GM12878 (cell line): Measurements from ENCODE around the gene EPN1. TPM values are rescaled to one million over a fixed set of nuclear protein-coding genes. Genes with fewer than 3 reads are reported as not detected.

Source experiments
- ATAC-seq: fragments of 200-7000 bp; cut with Tn5 transposase; 3 replicates; pipeline ENCODE4 v1.9.1; 2020; ENCODE audit warnings: mild to moderate bottlenecking, moderate library complexity
- BruUV-seq: library from RNA; stranded (reverse); fragments of 400-500 nt; replicated peaks from 2 replicates; lab custom pipeline; 2021; lab: Mats Ljungman, UMichigan
- CTCF ChIA-PET: fragments of 300-600 bp; sonication (Branson Sonifier 250); formaldehyde crosslinking; extraction: SDS; loops from one replicate; lab custom pipeline; 2021; ENCODE audit warnings: inconsistent platforms; lab: Yijun Ruan, JAX
- POLR2A ChIA-PET: fragments of 350-600 bp; formaldehyde crosslinking; extraction: SDS; loops from one replicate; lab custom pipeline; 2021; ENCODE audit warnings: inconsistent platforms; lab: Charles Lee
- RAD21 ChIA-PET: fragments of 300-600 bp; sonication (Branson Sonifier 250); formaldehyde crosslinking; loops from one replicate; lab custom pipeline; 2023; ENCODE audit warnings: antibody characterized with exemption; ENCODE audit not compliant: unreplicated experiment; lab: Charles Lee
- SMC1A ChIA-PET: fragments of 300-600 bp; sonication (Branson Sonifier 250); formaldehyde crosslinking; loops from one replicate; lab custom pipeline; 2023; ENCODE audit not compliant: unreplicated experiment, uncharacterized antibody; lab: Charles Lee
- DNase-seq: peaks from one replicate; pipeline ENCODE4 v3.0.0-alpha.2; 2011; ENCODE audit warnings: low read depth, low spot score
- FAIRE-seq: peaks from 3 replicates; lab custom pipeline; 2011; peaks lifted over from hg19 to GRCh38; lab: Jason Lieb, UNC
- H2AFZ ChIP-seq: 2 replicates; pipeline ENCODE4 v1.6.0; 2011; ENCODE audit warnings: low read depth, low read length, control low read depth; ENCODE audit not compliant: control insufficient read depth
- H3K27ac ChIP-seq: 2 replicates; pipeline ENCODE4 v1.5.1; 2011; ENCODE audit warnings: control low read depth; ENCODE audit not compliant: control insufficient read depth, insufficient read depth
- H3K27me3 ChIP-seq, 2 experiments: replicated peaks in 1 of 2; 2 replicates each; pipeline versions ENCODE4 v1.6.0 to v1.6.1; 2011; ENCODE audit warnings: low read length in 1 of 2; ENCODE audit not compliant: control insufficient read depth in 2 of 2, insufficient read depth in 2 of 2
- H3K36me3 ChIP-seq, 2 experiments: 2 replicates each; pipeline ENCODE4 v1.5.1; 2011; ENCODE audit warnings: low read length in 1 of 2; ENCODE audit not compliant: control insufficient read depth in 2 of 2, insufficient read depth in 2 of 2
- H3K4me1 ChIP-seq: 2 replicates; pipeline ENCODE4 v1.6.1; 2011; ENCODE audit warnings: mild to moderate bottlenecking, low read length, moderate library complexity, mixed read lengths; ENCODE audit not compliant: control insufficient read depth, insufficient read depth
- H3K4me2 ChIP-seq: 2 replicates; pipeline ENCODE4 v1.6.0; 2011; ENCODE audit warnings: control low read depth; ENCODE audit not compliant: control insufficient read depth, insufficient read depth
- H3K4me3 ChIP-seq: fragments of 200-600 bp; sonication (generic); 2 replicates; pipeline ENCODE4 v1.5.1; 2016
- H3K79me2 ChIP-seq: 2 replicates; pipeline ENCODE4 v1.6.0; 2011; ENCODE audit warnings: low read length; ENCODE audit not compliant: control insufficient read depth, insufficient read depth
- H3K9ac ChIP-seq: 2 replicates; pipeline ENCODE4 v1.8.0; 2011; ENCODE audit warnings: low read length, control low read depth, mixed read lengths; ENCODE audit not compliant: control insufficient read depth, insufficient read depth
- H3K9me3 ChIP-seq: replicated peaks from 3 replicates; pipeline ENCODE4 v1.5.1; 2011; ENCODE audit warnings: mild to moderate bottlenecking, low read length; ENCODE audit not compliant: control insufficient read depth, insufficient read depth
- H4K20me1 ChIP-seq: 2 replicates; pipeline ENCODE4 v1.6.0; 2011; ENCODE audit not compliant: control insufficient read depth, insufficient read depth
- DPF2 ChIP-seq: fragments of 450-650 bp; IDR thresholded peaks from 2 replicates; pipeline ENCODE4 v1.6.1; 2017; ENCODE audit warnings: mild to moderate bottlenecking
- EP300 ChIP-seq, 2 experiments: fragments of 150-350 bp in 1 of 2; IDR thresholded peaks; 2 replicates each; pipeline ENCODE4 v1.6.1; 2011 to 2012; ENCODE audit warnings: low read depth in 2 of 2, low read length in 2 of 2, borderline replicate concordance in 1 of 2, improper control_type of control experiment in 1 of 2, inconsistent platforms in 1 of 2; ENCODE audit not compliant: control insufficient read depth in 1 of 2
- IKZF1 ChIP-seq: fragments of 450-650 bp; conservative IDR thresholded peaks from 2 replicates; pipeline ENCODE4 v1.6.1; 2017; ENCODE audit warnings: antibody characterized with exemption, mild to moderate bottlenecking
- JUND ChIP-seq: IDR thresholded peaks from 2 replicates; pipeline ENCODE4 v1.6.1; 2012; ENCODE audit warnings: low read depth, mild to moderate bottlenecking, low read length, improper control_type of control experiment, moderate library complexity
- MEF2A ChIP-seq: IDR thresholded peaks from 2 replicates; pipeline ENCODE4 v1.6.1; 2011; ENCODE audit warnings: low read depth, mild to moderate bottlenecking, low read length, moderate library complexity; ENCODE audit not compliant: insufficient read depth
- MTA3 ChIP-seq: IDR thresholded peaks from 2 replicates; pipeline ENCODE4 v1.6.1; 2012; ENCODE audit warnings: low read length, inconsistent platforms, borderline replicate concordance
- RAD21 ChIP-seq: IDR thresholded peaks from 2 replicates; pipeline ENCODE4 v1.6.1; 2011; ENCODE audit warnings: mild to moderate bottlenecking, low read depth, low read length, moderate library complexity; ENCODE audit not compliant: insufficient read depth
- RAD51 ChIP-seq: fragments of 450-650 bp; IDR thresholded peaks from 2 replicates; pipeline ENCODE4 v1.6.1; 2016; ENCODE audit warnings: moderate library complexity, mild to moderate bottlenecking, inconsistent platforms
- SPI1 ChIP-seq: IDR thresholded peaks from 2 replicates; pipeline ENCODE4 v1.6.1; 2011; ENCODE audit warnings: low read depth, mild to moderate bottlenecking, low read length, moderate library complexity, borderline replicate concordance; ENCODE audit not compliant: insufficient read depth
- SUZ12 ChIP-seq: fragments of 200-600 bp; sonication (generic); IDR thresholded peaks from one replicate; pipeline ENCODE4 v1.6.1; 2018; ENCODE audit warnings: antibody characterized with exemption, mild to moderate bottlenecking; ENCODE audit not compliant: unreplicated experiment
- ZNF384 ChIP-seq: IDR thresholded peaks from 2 replicates; pipeline ENCODE4 v1.6.1; 2012; ENCODE audit warnings: low read depth, mild to moderate bottlenecking, low read length, improper control_type of control experiment, borderline replicate concordance
- WGBS: methylation state at CpG from one replicate; pipeline ENCODE4 v1.1.6; 2016; ENCODE audit warnings: low lambda C conversion rate; ENCODE audit not compliant: insufficient replicate concordance, insufficient coverage; ENCODE audit errors: missing lambda C conversion rate; 5-methylcytosine and 5-hydroxymethylcytosine counted together
- in situ Hi-C: fragments of 300-500 bp; cut with MboI; formaldehyde crosslinking; loops from 9 replicates; pipeline ENCODE4 v1.14.3; 2018; ENCODE audit warnings: mixed read lengths
- intact Hi-C: fragments of 100-400 bp; cut with micrococcal nuclease; formaldehyde crosslinking; loops from one replicate; pipeline ENCODE4 v1.14.2; 2022; ENCODE audit not compliant: unreplicated experiment
- polyA plus RNA-seq, 11 experiments: library from polyadenylated mRNA; depleted of rRNA in 4 of 11; unstranded in 6 of 11; stranded (reverse) in 5 of 11; fragments of >200 nt; fragmentation: Nextera tagmentation in 4 of 11; fragmentation: Illumina TruSeq in 1 of 11; extraction: Ambion mirVana in 4 of 11; extraction: Trizol in 1 of 11; gene quantifications; 1 replicate in 1 of 11; 2 replicates in 10 of 11; pipeline versions ENCODE4 v1.2.1 to v1.2.3, GENCODE V29; 2011 to 2016; ENCODE audit warnings: inconsistent platforms in 2 of 11, missing spikeins in 2 of 11, low read depth in 1 of 11
- total RNA-seq, 4 experiments: library from RNA; depleted of rRNA in 3 of 4; stranded (reverse); fragments of >200 nt in 3 of 4; fragmentation: Illumina TruSeq in 1 of 4; extraction: Trizol in 1 of 4; gene quantifications; 2 replicates each; pipeline versions ENCODE4 v1.2.1 to v1.2.3, GENCODE V29; 2013 to 2021
- TF ChIP-seq, protein P1 (sequence below): fragments of 450-650 bp; formaldehyde crosslinking; IDR thresholded peaks from 2 replicates; pipeline ENCODE4 v1.4.0; 2020; ENCODE audit warnings: mild to moderate bottlenecking, moderate library complexity
- TF ChIP-seq, protein P2 (sequence below): fragments of 450-650 bp; IDR thresholded peaks from 2 replicates; pipeline ENCODE4 v1.6.1; 2017; ENCODE audit warnings: borderline replicate concordance

Gene EPN1
- total and polyA plus RNA-seq, 10 of the 15 experiments (the other 5 are each of a cell fraction or from before 2014, with no cell fraction given) = 0.11 to 88.5 (median 10.6) TPM

DNA sequence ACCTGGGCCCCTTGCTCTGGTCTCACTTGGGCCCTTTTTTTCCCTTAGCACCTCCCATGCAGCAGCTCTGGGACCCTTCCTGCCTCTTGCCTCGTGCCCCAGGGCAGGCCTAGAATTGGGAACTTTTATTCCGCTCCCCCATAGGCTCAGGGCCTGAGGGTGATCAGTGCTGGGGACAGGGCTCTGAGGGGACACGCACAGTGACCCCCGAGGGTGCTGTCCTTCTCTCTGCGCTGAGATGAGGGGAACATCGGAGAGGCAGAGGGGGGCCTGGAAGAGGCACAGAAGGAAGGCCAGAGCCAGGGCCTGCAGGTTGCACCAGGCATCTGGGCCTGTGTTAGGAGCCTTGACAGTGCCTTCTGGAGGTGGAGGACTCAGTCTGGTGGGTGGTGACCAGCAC, 10.8 kb downstream of the EPN1 start:
- 85% methylated on average over 6 of the region's 6 CpGs for WGBS
- ChIA-PET SMC1A (no interaction called here), RAD21 (no interaction called here), CTCF (no interaction called here), POLR2A (no interaction called here)
- peaks cover 12% of the 10 kb centered on the region for H3K79me2 ChIP-seq
- ATAC-seq (no peak), FAIRE-seq (no peak), DNase-seq (no peak)
- no peaks in the 10 kb centered on the region for H3K9me3 ChIP-seq
- peaks cover 12% of the 10 kb centered on the region for H4K20me1 ChIP-seq
- H3K4me2 ChIP-seq = no peak overlapping the region
- H3K9ac ChIP-seq = no peak overlapping the region
- no peak overlapping the region for H3K27ac ChIP-seq
- H3K4me1 ChIP-seq = 0 out of 2 replicates have a peak, but pooled peaks cover 3% of the 10 kb centered on the region
- peaks cover 20 to 32% of the 10 kb centered on the region in 2 experiments for H3K36me3 ChIP-seq
- no TSS peak for BruUV-seq
- intact Hi-C loops = no loop called here
- H3K27me3 ChIP-seq = no peaks in the 10 kb centered on the region
- H3K4me3 ChIP-seq = no peak overlapping the region
- in situ Hi-C loops = no loop called here
- no peak overlapping the region for H2AFZ ChIP-seq
- TF ChIP-seq JUND (no peak), ZNF384 (no peak), MTA3 (no peak), EP300 (IDR thresholded peaks at IDR 0.05; ENCODE audit: borderline replicate concordance in 1 of 2, control insufficient read depth in 1 of 2, low read depth in 2 of 2, low read length in 2 of 2) (no peak), MEF2A (no peak), RAD21 (no peak), DPF2 (no peak), SPI1 (no peak), RAD51 (no peak), SUZ12 (no peak), IKZF1 (no peak)
- TF ChIP-seq, protein P1, sequence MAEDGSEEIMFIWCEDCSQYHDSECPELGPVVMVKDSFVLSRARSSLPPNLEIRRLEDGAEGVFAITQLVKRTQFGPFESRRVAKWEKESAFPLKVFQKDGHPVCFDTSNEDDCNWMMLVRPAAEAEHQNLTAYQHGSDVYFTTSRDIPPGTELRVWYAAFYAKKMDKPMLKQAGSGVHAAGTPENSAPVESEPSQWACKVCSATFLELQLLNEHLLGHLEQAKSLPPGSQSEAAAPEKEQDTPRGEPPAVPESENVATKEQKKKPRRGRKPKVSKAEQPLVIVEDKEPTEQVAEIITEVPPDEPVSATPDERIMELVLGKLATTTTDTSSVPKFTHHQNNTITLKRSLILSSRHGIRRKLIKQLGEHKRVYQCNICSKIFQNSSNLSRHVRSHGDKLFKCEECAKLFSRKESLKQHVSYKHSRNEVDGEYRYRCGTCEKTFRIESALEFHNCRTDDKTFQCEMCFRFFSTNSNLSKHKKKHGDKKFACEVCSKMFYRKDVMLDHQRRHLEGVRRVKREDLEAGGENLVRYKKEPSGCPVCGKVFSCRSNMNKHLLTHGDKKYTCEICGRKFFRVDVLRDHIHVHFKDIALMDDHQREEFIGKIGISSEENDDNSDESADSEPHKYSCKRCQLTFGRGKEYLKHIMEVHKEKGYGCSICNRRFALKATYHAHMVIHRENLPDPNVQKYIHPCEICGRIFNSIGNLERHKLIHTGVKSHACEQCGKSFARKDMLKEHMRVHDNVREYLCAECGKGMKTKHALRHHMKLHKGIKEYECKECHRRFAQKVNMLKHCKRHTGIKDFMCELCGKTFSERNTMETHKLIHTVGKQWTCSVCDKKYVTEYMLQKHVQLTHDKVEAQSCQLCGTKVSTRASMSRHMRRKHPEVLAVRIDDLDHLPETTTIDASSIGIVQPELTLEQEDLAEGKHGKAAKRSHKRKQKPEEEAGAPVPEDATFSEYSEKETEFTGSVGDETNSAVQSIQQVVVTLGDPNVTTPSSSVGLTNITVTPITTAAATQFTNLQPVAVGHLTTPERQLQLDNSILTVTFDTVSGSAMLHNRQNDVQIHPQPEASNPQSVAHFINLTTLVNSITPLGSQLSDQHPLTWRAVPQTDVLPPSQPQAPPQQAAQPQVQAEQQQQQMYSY (CRISPR knock-in tag) = no peak
- TF ChIP-seq, protein P2, sequence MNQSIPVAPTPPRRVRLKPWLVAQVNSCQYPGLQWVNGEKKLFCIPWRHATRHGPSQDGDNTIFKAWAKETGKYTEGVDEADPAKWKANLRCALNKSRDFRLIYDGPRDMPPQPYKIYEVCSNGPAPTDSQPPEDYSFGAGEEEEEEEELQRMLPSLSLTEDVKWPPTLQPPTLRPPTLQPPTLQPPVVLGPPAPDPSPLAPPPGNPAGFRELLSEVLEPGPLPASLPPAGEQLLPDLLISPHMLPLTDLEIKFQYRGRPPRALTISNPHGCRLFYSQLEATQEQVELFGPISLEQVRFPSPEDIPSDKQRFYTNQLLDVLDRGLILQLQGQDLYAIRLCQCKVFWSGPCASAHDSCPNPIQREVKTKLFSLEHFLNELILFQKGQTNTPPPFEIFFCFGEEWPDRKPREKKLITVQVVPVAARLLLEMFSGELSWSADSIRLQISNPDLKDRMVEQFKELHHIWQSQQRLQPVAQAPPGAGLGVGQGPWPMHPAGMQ = no peak
